HCT116 (cell line): ENCODE data around the gene BCL7A. TPM values are rescaled to one million over a fixed set of nuclear protein-coding genes. Genes with fewer than 3 reads are reported as not detected.
A peak's percentile ranks its signal among the peaks of the same experiment; 100 is the strongest.

Experiments
- ATAC-seq: fragments of 200-7000 bp; cut with Tn5 transposase; 2 replicates; pipeline ENCODE4 v1.9.1; 2020; ENCODE audit warnings: mild to moderate bottlenecking, moderate library complexity
- BruUV-seq: library from RNA; stranded (reverse); fragments of 400-500 nt; replicated peaks from 2 replicates; lab custom pipeline; 2021; lab: Mats Ljungman, UMichigan
- CTCF ChIA-PET: fragments of 300-600 bp; sonication (Branson Sonifier 250); formaldehyde crosslinking; loops from one replicate; lab custom pipeline; 2021; ENCODE audit warnings: antibody characterized with exemption; lab: Charles Lee
- POLR2A ChIA-PET: fragments of 300-600, 350-600 bp; sonication (Branson Sonifier 250); formaldehyde crosslinking; loops from one replicate; lab custom pipeline; 2021; ENCODE audit warnings: antibody characterized with exemption; lab: Charles Lee
- RAD21 ChIA-PET, 2 experiments: fragments of 300-600 bp; sonication (Branson Sonifier 250); formaldehyde crosslinking; loops; one replicate each; lab custom pipeline; 2023; ENCODE audit warnings: low total read pairs in 2 of 2; ENCODE audit not compliant: uncharacterized antibody in 2 of 2, unreplicated experiment in 2 of 2, low non-redundant PET in 1 of 2; lab: Charles Lee
- DNase-seq: peaks from one replicate; pipeline ENCODE4 v3.0.0-alpha.2; 2010; ENCODE audit warnings: low read depth, low spot score
- H2AFZ ChIP-seq: fragments of 200-600 bp; shearing (Covaris generic), sonication (generic); 2 replicates; pipeline ENCODE4 v1.6.1; 2017; ENCODE audit warnings: low read depth, mixed run types, mixed read lengths, antibody characterized with exemption, low read length; ENCODE audit not compliant: poor library complexity, severe bottlenecking
- H3K27ac ChIP-seq: 2 replicates; pipeline ENCODE4 v1.5.1; 2012; ENCODE audit warnings: low read depth, low read length
- H3K27me3 ChIP-seq: fragments of 200-600 bp; sonication (generic); 2 replicates; pipeline ENCODE4 v1.6.1; 2016; ENCODE audit warnings: mixed run types, low read length, mixed read lengths; ENCODE audit not compliant: insufficient read depth
- H3K36me3 ChIP-seq, 2 experiments: fragments of 200-500 bp in 1 of 2; fragments of 200-600 bp in 1 of 2; sonication (Bioruptor generic) in 1 of 2; sonication (generic) in 1 of 2; 2 replicates each; pipeline versions ENCODE4 v1.5.1 to v1.6.1; 2014 to 2016; ENCODE audit warnings: low read length in 2 of 2, inconsistent platforms in 1 of 2, mixed read lengths in 1 of 2, mixed run types in 1 of 2; ENCODE audit not compliant: insufficient read depth in 2 of 2, control insufficient read depth in 1 of 2
- H3K4me1 ChIP-seq, 2 experiments: fragments of 200-600 bp in 1 of 2; sonication (generic) in 1 of 2; 2 replicates each; pipeline versions ENCODE4 v1.5.1 to v1.6.1; 2012 to 2017; ENCODE audit warnings: low read length in 2 of 2, inconsistent platforms in 1 of 2, mild to moderate bottlenecking in 1 of 2, mixed read lengths in 1 of 2, mixed run types in 1 of 2, moderate library complexity in 1 of 2; ENCODE audit not compliant: insufficient read depth in 2 of 2, control insufficient read depth in 1 of 2
- H3K4me2 ChIP-seq: fragments of 200-600 bp; sonication (generic); 2 replicates; pipeline ENCODE4 v1.6.1; 2017; ENCODE audit warnings: mixed run types, low read length, mixed read lengths
- H3K4me3 ChIP-seq, 2 experiments: fragments of 200-600 bp in 1 of 2; sonication (generic) in 1 of 2; replicated peaks in 1 of 2; 2 replicates each; pipeline ENCODE4 v1.5.1; 2011 to 2016; ENCODE audit warnings: low read length in 2 of 2, control low read depth in 1 of 2, low read depth in 1 of 2, mild to moderate bottlenecking in 1 of 2, mixed read lengths in 1 of 2, mixed run types in 1 of 2
- H3K79me2 ChIP-seq: fragments of 200-600 bp; sonication (generic); 2 replicates; pipeline ENCODE4 v1.6.1; 2017; ENCODE audit warnings: mild to moderate bottlenecking, mixed run types, low read length, moderate library complexity, mixed read lengths; ENCODE audit not compliant: insufficient read depth
- H3K9ac ChIP-seq: fragments of 200-600 bp; sonication (generic); 2 replicates; pipeline ENCODE4 v1.6.1; 2016; ENCODE audit warnings: low read length, mixed read lengths
- H3K9me2 ChIP-seq: fragments of 200-600 bp; sonication (generic), shearing (Covaris generic); 2 replicates; pipeline ENCODE4 v1.6.1; 2017; ENCODE audit warnings: mixed run types, mild to moderate bottlenecking, moderate library complexity; ENCODE audit not compliant: insufficient read depth
- H3K9me3 ChIP-seq, 2 experiments: fragments of 200-500 bp in 1 of 2; fragments of 200-600 bp in 1 of 2; sonication (Bioruptor generic) in 1 of 2; sonication (generic) in 1 of 2; 2 replicates each; pipeline ENCODE4 v1.6.1; 2014 to 2017; ENCODE audit warnings: low read length in 2 of 2, mixed read lengths in 2 of 2, inconsistent platforms in 1 of 2, low read depth in 1 of 2, mild to moderate bottlenecking in 1 of 2, mixed run types in 1 of 2, moderate library complexity in 1 of 2; ENCODE audit not compliant: control insufficient read depth in 1 of 2, insufficient read depth in 1 of 2
- H4K20me1 ChIP-seq: fragments of 200-600 bp; sonication (generic), shearing (Covaris generic); 2 replicates; pipeline ENCODE4 v1.6.1; 2017; ENCODE audit warnings: mixed run types, mild to moderate bottlenecking, moderate library complexity; ENCODE audit not compliant: insufficient read depth
- ATF3 ChIP-seq: IDR thresholded peaks from 2 replicates; pipeline ENCODE4 v1.6.1; 2012
- CBX3 ChIP-seq: IDR thresholded peaks from 2 replicates; pipeline ENCODE4 v1.6.1; 2012; ENCODE audit warnings: low read depth
- CEBPB ChIP-seq: IDR thresholded peaks from 2 replicates; pipeline ENCODE4 v1.6.1; 2012; ENCODE audit warnings: low read depth
- CTCF ChIP-seq, 3 experiments: fragments of 200-600 bp in 1 of 3; sonication (generic) in 1 of 3; IDR thresholded peaks in 2 of 3; conservative IDR thresholded peaks in 1 of 3; 2 replicates each; pipeline ENCODE4 v1.5.1; 2012 to 2017; ENCODE audit warnings: low read depth in 2 of 3, low read length in 2 of 3, antibody characterized with exemption in 1 of 3, borderline replicate concordance in 1 of 3, control low read depth in 1 of 3, mild to moderate bottlenecking in 1 of 3, mixed read lengths in 1 of 3, mixed run types in 1 of 3, moderate library complexity in 1 of 3; ENCODE audit not compliant: insufficient read depth in 1 of 3
- EGR1 ChIP-seq: IDR thresholded peaks from 2 replicates; pipeline ENCODE4 v1.6.1; 2012; ENCODE audit warnings: low read depth
- ELF1 ChIP-seq: IDR thresholded peaks from 2 replicates; pipeline ENCODE4 v1.6.1; 2012; ENCODE audit warnings: low read depth, borderline replicate concordance
- EZH2 ChIP-seq: fragments of 200-600 bp; sonication (generic); IDR thresholded peaks from 2 replicates; pipeline ENCODE4 v1.6.1; 2017; ENCODE audit warnings: antibody characterized with exemption, mixed run types
- EZH2phosphoT487 ChIP-seq: fragments of 200-600 bp; IDR thresholded peaks from 2 replicates; pipeline ENCODE4 v1.6.1; 2018; ENCODE audit warnings: antibody characterized with exemption, borderline replicate concordance
- FOSL1 ChIP-seq: IDR thresholded peaks from 2 replicates; pipeline ENCODE4 v1.6.1; 2012; ENCODE audit warnings: low read depth
- JUND ChIP-seq: IDR thresholded peaks from 2 replicates; pipeline ENCODE4 v1.6.1; 2012
- MAX ChIP-seq: IDR thresholded peaks from 2 replicates; pipeline ENCODE4 v1.6.1; 2012
- POLR2A ChIP-seq: IDR thresholded peaks from 2 replicates; pipeline ENCODE4 v1.7.0; 2011; ENCODE audit warnings: borderline replicate concordance; ENCODE audit not compliant: insufficient read depth, insufficient read length; ENCODE audit errors: extremely low read depth
- POLR2AphosphoS5 ChIP-seq: IDR thresholded peaks from 2 replicates; pipeline ENCODE4 v1.6.1; 2011; ENCODE audit warnings: mild to moderate bottlenecking, low read depth, low read length, moderate library complexity
- RAD21 ChIP-seq: IDR thresholded peaks from 2 replicates; pipeline ENCODE4 v1.6.1; 2012; ENCODE audit warnings: low read depth, mild to moderate bottlenecking
- REST ChIP-seq: IDR thresholded peaks from 2 replicates; pipeline ENCODE4 v1.6.1; 2012; ENCODE audit warnings: low read depth
- SIN3A ChIP-seq: IDR thresholded peaks from 2 replicates; pipeline ENCODE4 v1.6.1; 2012; ENCODE audit warnings: low read depth
- SP1 ChIP-seq: IDR thresholded peaks from 2 replicates; pipeline ENCODE4 v1.6.1; 2012; ENCODE audit warnings: low read depth
- SRF ChIP-seq: IDR thresholded peaks from 2 replicates; pipeline ENCODE4 v1.6.1; 2012; ENCODE audit warnings: low read depth
- TCF7L2 ChIP-seq: IDR thresholded peaks from 2 replicates; pipeline ENCODE4 v1.7.0; 2011; ENCODE audit warnings: borderline replicate concordance, inconsistent platforms; ENCODE audit not compliant: insufficient read depth, insufficient read length; ENCODE audit errors: extremely low read depth
- YY1 ChIP-seq: IDR thresholded peaks from 2 replicates; pipeline ENCODE4 v1.6.1; 2011; ENCODE audit warnings: low read length, low read depth, moderate library complexity, mild to moderate bottlenecking; ENCODE audit not compliant: insufficient replicate concordance; ENCODE audit errors: extremely low read depth
- ZFX ChIP-seq: fragments of 450-650 bp; IDR thresholded peaks from 2 replicates; pipeline ENCODE4 v1.6.1; 2017
- ZNF274 ChIP-seq: fragments of 200-500 bp; sonication (Bioruptor generic); IDR thresholded peaks from 2 replicates; pipeline ENCODE4 v1.6.1; 2014; ENCODE audit warnings: mild to moderate bottlenecking, low read depth, low read length, inconsistent platforms
- intact Hi-C: fragments of 100-400 bp; cut with micrococcal nuclease; formaldehyde crosslinking; loops from 2 replicates; pipeline ENCODE4 v1.10.0; 2022
- total RNA-seq: library from RNA; stranded (reverse); gene quantifications from one replicate; pipeline ENCODE4 v1.2.1, GENCODE V29; 2021; ENCODE audit not compliant: unreplicated experiment

The BCL7A gene
- total RNA-seq, 1 experiment from 2014 or later, result 14.2 TPM

- no TSS peak for BruUV-seq
- H3K9me2 ChIP-seq, result no peaks in the 10 kb centered on the region
- H2AFZ ChIP-seq, result no peak overlapping the region
- no peaks in the 10 kb centered on the region for H3K9me3 ChIP-seq
- no peak overlapping the region for H3K4me3 ChIP-seq
- peak overlapping the region; percentile 14; the same call in 1 of the 2 replicates for H3K27ac ChIP-seq
- ATAC-seq (peak; percentile 67), DNase-seq (no peak)
- no peaks in the 10 kb centered on the region for H3K27me3 ChIP-seq
- peaks cover 10 to 11% of the 10 kb centered on the region in 2 experiments; a peak in 3 of 4 replicates for H3K4me1 ChIP-seq
- POLR2A ChIA-PET, result interaction anchor here (0.9 kb wide), 1 partner anchor 9 kb away, joined by 3 read pairs; no protein-coding TSS in a partner anchor
- H3K36me3 ChIP-seq, result peaks cover 5 to 9% of the 10 kb centered on the region in 2 experiments; a peak in 2 of 4 replicates
- intact Hi-C loops, result no loop called here
- CTCF ChIA-PET, result interaction anchor here (0.6 to 1.9 kb wide), 2 partner anchors 9 to 131 kb away, joined by 3 to 5 read pairs; partner anchors contain the start of gene B3GNT4
- H3K79me2 ChIP-seq, result peaks cover under 1% of the 10 kb centered on the region; the same call in 1 of the 2 replicates
- RAD21 ChIA-PET, result no interaction called here
- H3K4me2 ChIP-seq, result peak overlapping the region; percentile 35
- H3K9ac ChIP-seq, result peak overlapping the region; percentile 38
- no peaks in the 10 kb centered on the region for H4K20me1 ChIP-seq
- TF ChIP-seq RAD21 (0 out of 2 replicates have a peak, but pooled peaks have one; percentile 4), FOSL1 (no peak), CEBPB (no peak), SRF (no peak), JUND (no peak), TCF7L2 (no peak), YY1 (no peak), ELF1 (no peak), ZFX (no peak), CTCF (IDR thresholded peaks at IDR 0.05 in 2 of 3, conservative IDR thresholded peaks at IDR 0.05 in 1 of 3; ENCODE audit: borderline replicate concordance in 1 of 3, insufficient read depth in 1 of 3, low read depth in 2 of 3, low read length in 2 of 3) (no peak), CBX3 (no peak), EZH2phosphoT487 (no peak), ATF3 (no peak), REST (no peak), EGR1 (no peak), SIN3A (no peak), MAX (peak; percentile 36; the same call in 1 of the 2 replicates), ZNF274 (no peak), EZH2 (no peak), POLR2AphosphoS5 (no peak), POLR2A (no peak), SP1 (0 out of 2 replicates have a peak, but pooled peaks have one; percentile 11)
These were observed 50.6 kb downstream of the BCL7A start for GRCh38 chr12:122072031-122072970.
